Measurements from ENCODE around the gene MAP3K15. TPM values are rescaled to one million over a fixed set of nuclear protein-coding genes. Genes with fewer than 3 reads are reported as not detected.

MAP3K15 gene
- total and polyA plus RNA-seq, 2 of the 13 experiments (the other 11 are each of a cell fraction or from before 2014, with no cell fraction given) = 3.9 to 6.4 TPM

GRCh38 chrX:19389227-19389845, 126.0 kb downstream of the MAP3K15 start:
- Histone ChIP-seq H3K27ac (ENCODE audit: extremely low read length, insufficient read depth, low read length) (no peak overlapping the region), H3K27me3 (ENCODE audit: control insufficient read depth in 1 of 2, insufficient read depth in 2 of 2, low read length in 2 of 2) (no peaks in the 10 kb centered on the region), H3K36me3 (replicated peaks in 1 of 2; ENCODE audit: control insufficient read depth in 1 of 2, insufficient read depth in 2 of 2, low read length in 2 of 2) (no peaks in the 10 kb centered on the region; a peak in 1 of 5 replicates), H2AFZ (ENCODE audit: low read length) (no peak overlapping the region), H4K20me1 (ENCODE audit: insufficient read depth, low read length) (no peaks in the 10 kb centered on the region), H3K9me3 (ENCODE audit: low read length) (no peaks in the 10 kb centered on the region), H3K4me1 (ENCODE audit: insufficient read depth, low read length) (no peaks in the 10 kb centered on the region), H3K4me2 (ENCODE audit: low read depth, low read length) (no peak overlapping the region), H3K4me3 (replicated peaks in 1 of 3; ENCODE audit: insufficient read depth in 1 of 3, low read depth in 2 of 3, low read length in 3 of 3) (no peak overlapping the region), H3K79me2 (ENCODE audit: insufficient read depth, low read length) (no peaks in the 10 kb centered on the region), H3K9ac (ENCODE audit: insufficient read depth, low read depth, low read length) (no peak overlapping the region)
- POLR2A ChIA-PET = no interaction called here
- in situ Hi-C loops (cut with HindIII; ENCODE audit: extremely low pct_ligation_motif_present, low pct_unique_long_range_greater_than_20kb) (no loop called here), intact Hi-C loops (cut with micrococcal nuclease; ENCODE audit: unreplicated experiment) (no loop called here)
- ATAC-seq (no peak), DNase-seq (ENCODE audit: low spot score) (no peak), FAIRE-seq (no peak)
- TF ChIP-seq ZNF331 (CRISPR knock-in tag; IDR thresholded peaks at IDR 0.05) (no peak), ZNF761 (CRISPR knock-in tag; conservative IDR thresholded peaks at IDR 0.05) (no peak), PAF1 (CRISPR knock-in tag; IDR thresholded peaks at IDR 0.05) (no peak), ZNF160 (CRISPR knock-in tag; IDR thresholded peaks at IDR 0.05) (no peak), ZSCAN30 (CRISPR knock-in tag; IDR thresholded peaks at IDR 0.05) (no peak), CSRNP2 (CRISPR knock-in tag; conservative IDR thresholded peaks at IDR 0.05; ENCODE audit: low read depth) (no peak), ZNF749 (CRISPR knock-in tag; IDR thresholded peaks at IDR 0.05; ENCODE audit: borderline replicate concordance) (no peak), SYNCRIP (IDR thresholded peaks at IDR 0.05; ENCODE audit: insufficient read depth, low read depth, low read length) (no peak), ZNF335 (CRISPR knock-in tag; IDR thresholded peaks at IDR 0.05) (no peak), ZBTB25 (CRISPR knock-in tag; IDR thresholded peaks at IDR 0.05) (no peak)
- CTCF ChIA-PET (ENCODE audit: low intra/inter-chr PET ratio, low total read pairs) = no interaction called here
- 90% methylated on average over 4 of the region's 4 CpGs for WGBS (ENCODE audit: low lambda C conversion rate)
- no TSS peak for BruUV-seq (replicated peaks)
